HepG2 (cell line): ENCODE results near the gene PRKG1. TPM values are rescaled to one million over a fixed set of nuclear protein-coding genes. Genes with fewer than 3 reads are reported as not detected.

ENCODE experiments used
- ATAC-seq: fragments of 200-7000 bp; cut with Tn5 transposase; 3 replicates; pipeline ENCODE4 v1.9.1; 2020; ENCODE audit warnings: mild to moderate bottlenecking, moderate library complexity
- BruUV-seq: library from RNA; stranded (reverse); fragments of 400-500 nt; replicated peaks from 2 replicates; lab custom pipeline; 2021; lab: Mats Ljungman, UMichigan
- CTCF ChIA-PET: fragments of 300-600 bp; formaldehyde crosslinking; extraction: SDS; loops from one replicate; lab custom pipeline; 2021; ENCODE audit warnings: low total read pairs, inconsistent platforms, low intra/inter-chr PET ratio; lab: Yijun Ruan, JAX
- POLR2A ChIA-PET: fragments of 350-600 bp; sonication (Branson Sonifier 250); formaldehyde crosslinking; loops from one replicate; lab custom pipeline; 2020; ENCODE audit warnings: antibody characterized with exemption, inconsistent platforms; lab: Yijun Ruan, JAX
- DNase-seq: peaks from one replicate; pipeline ENCODE4 v3.0.0-alpha.2; 2015; ENCODE audit warnings: low spot score
- FAIRE-seq: peaks from 3 replicates; lab custom pipeline; 2011; peaks lifted over from hg19 to GRCh38; lab: Jason Lieb, UNC
- H2AFZ ChIP-seq: one replicate; pipeline ENCODE4 v1.6.1; 2011; ENCODE audit warnings: low read length, inconsistent platforms
- H3K27ac ChIP-seq: fragments of 300-600 bp; 3 replicates; pipeline ENCODE4 v1.8.0; 2011; ENCODE audit warnings: mixed run types, mild to moderate bottlenecking, mixed read lengths, low read length, inconsistent platforms; ENCODE audit not compliant: insufficient read depth; ENCODE audit errors: extremely low read length
- H3K27me3 ChIP-seq, 2 experiments: fragments of 200-600 bp in 1 of 2; 2 replicates in 1 of 2; 3 replicates in 1 of 2; pipeline versions ENCODE4 v1.6.0 to v1.8.0; 2011; ENCODE audit warnings: low read length in 2 of 2, mild to moderate bottlenecking in 2 of 2, moderate library complexity in 2 of 2, inconsistent platforms in 1 of 2; ENCODE audit not compliant: insufficient read depth in 2 of 2, control insufficient read depth in 1 of 2
- H3K36me3 ChIP-seq, 2 experiments: fragments of 200-600 bp in 1 of 2; replicated peaks in 1 of 2; 2 replicates in 1 of 2; 3 replicates in 1 of 2; pipeline versions ENCODE4 v1.5.1 to v1.8.0; 2011; ENCODE audit warnings: low read length in 2 of 2, inconsistent platforms in 1 of 2; ENCODE audit not compliant: insufficient read depth in 2 of 2, control insufficient read depth in 1 of 2
- H3K4me1 ChIP-seq: 2 replicates; pipeline ENCODE4 v1.5.1; 2012; ENCODE audit warnings: low read length, inconsistent platforms; ENCODE audit not compliant: insufficient read depth
- H3K4me2 ChIP-seq: 2 replicates; pipeline ENCODE4 v1.6.0; 2011; ENCODE audit warnings: low read depth, low read length, inconsistent platforms
- H3K4me3 ChIP-seq, 3 experiments: fragments of 200-600 bp in 1 of 3; sonication (generic), shearing (Covaris generic) in 1 of 3; replicated peaks in 1 of 3; 2 replicates each; pipeline ENCODE4 v1.5.1; 2011 to 2016; ENCODE audit warnings: low read length in 3 of 3, inconsistent platforms in 2 of 3, low read depth in 2 of 3, mild to moderate bottlenecking in 2 of 3, control low read depth in 1 of 3, mixed read lengths in 1 of 3; ENCODE audit not compliant: insufficient read depth in 1 of 3
- H3K79me2 ChIP-seq: one replicate; pipeline ENCODE4 v1.6.1; 2011; ENCODE audit warnings: low read length, inconsistent platforms; ENCODE audit not compliant: insufficient read depth
- H3K9ac ChIP-seq: 2 replicates; pipeline ENCODE4 v1.6.0; 2011; ENCODE audit warnings: mild to moderate bottlenecking, low read depth, low read length, inconsistent platforms; ENCODE audit not compliant: insufficient read depth
- H3K9me3 ChIP-seq: 2 replicates; pipeline ENCODE4 v1.5.1; 2012; ENCODE audit warnings: mild to moderate bottlenecking, low read length
- H4K20me1 ChIP-seq: 2 replicates; pipeline ENCODE4 v1.6.0; 2011; ENCODE audit warnings: inconsistent platforms, mild to moderate bottlenecking, low read length, moderate library complexity; ENCODE audit not compliant: insufficient read depth
- CCAR2 ChIP-seq: fragments of 200-400 bp; formaldehyde crosslinking; optimal IDR thresholded peaks from 2 replicates; pipeline ENCODE3; 2018; ENCODE audit warnings: low read depth, mild to moderate bottlenecking, low read length, moderate library complexity
- CHD2 ChIP-seq: IDR thresholded peaks from 2 replicates; pipeline ENCODE4 v1.6.1; 2011; ENCODE audit warnings: low read depth, low read length, improper control_type of control experiment
- FLYWCH1 ChIP-seq: sonication (generic); formaldehyde crosslinking; IDR thresholded peaks from 2 replicates; pipeline ENCODE4 v1.8.1; 2023; ENCODE audit warnings: mild to moderate bottlenecking, missing genetic modification reagents
- MAFF ChIP-seq: IDR thresholded peaks from 2 replicates; pipeline ENCODE4 v1.6.1; 2011; ENCODE audit warnings: low read depth, low read length, improper control_type of control experiment
- MAFK ChIP-seq, 2 experiments: IDR thresholded peaks in 1 of 2; conservative IDR thresholded peaks in 1 of 2; 2 replicates each; pipeline ENCODE4 v1.6.1; 2011; ENCODE audit warnings: improper control_type of control experiment in 2 of 2, low read length in 2 of 2
- NCOR1 ChIP-seq: fragments of 200-600 bp; sonication (generic); IDR thresholded peaks from 2 replicates; pipeline ENCODE4 v1.7.0; 2017; ENCODE audit warnings: antibody characterized with exemption, low read length, borderline replicate concordance
- NFE2L2 ChIP-seq: fragments of 150-350 bp; IDR thresholded peaks from 2 replicates; pipeline ENCODE4 v1.6.1; 2014; ENCODE audit warnings: low read length
- PCBP1 ChIP-seq: fragments of 200-400 bp; formaldehyde crosslinking; IDR thresholded peaks from 2 replicates; pipeline ENCODE4 v1.6.1; 2017; ENCODE audit warnings: mild to moderate bottlenecking, low read depth, low read length, borderline replicate concordance
- RBM39 ChIP-seq: fragments of 200-400 bp; formaldehyde crosslinking; IDR thresholded peaks from one replicate; pipeline ENCODE4 v1.6.1; 2018; ENCODE audit warnings: antibody characterized with exemption, mild to moderate bottlenecking, low read depth, low read length; ENCODE audit not compliant: poor library complexity, severe bottlenecking
- SMAD9 ChIP-seq: sonication (generic); formaldehyde crosslinking; IDR thresholded peaks from 2 replicates; pipeline ENCODE4 v1.5.1; 2020; ENCODE audit warnings: mild to moderate bottlenecking, missing genetic modification reagents
- TFDP1 ChIP-seq: IDR thresholded peaks from 2 replicates; pipeline ENCODE4 v1.6.1; 2016; ENCODE audit warnings: missing compliant biosample characterization, missing genetic modification reagents, borderline replicate concordance
- ZNF709 ChIP-seq: sonication (generic); formaldehyde crosslinking; IDR thresholded peaks from 2 replicates; pipeline ENCODE4 v1.5.0; 2020; ENCODE audit warnings: mild to moderate bottlenecking, missing genetic modification reagents
- WGBS: methylation state at CpG from one replicate; pipeline ENCODE4 v1.1.6; 2017; ENCODE audit warnings: low lambda C conversion rate; 5-methylcytosine and 5-hydroxymethylcytosine counted together
- in situ Hi-C: cut with HindIII; loops from 2 replicates; pipeline ENCODE4 v1.10.0; 2017; ENCODE audit warnings: low pct_unique_long_range_greater_than_20kb; ENCODE audit not compliant: extremely low pct_ligation_motif_present
- intact Hi-C: fragments of 100-400 bp; cut with micrococcal nuclease; formaldehyde crosslinking; loops from one replicate; pipeline ENCODE4 v1.10.0; 2022; ENCODE audit not compliant: unreplicated experiment
- polyA plus RNA-seq, 8 experiments: library from polyadenylated mRNA; depleted of rRNA in 3 of 8; stranded (reverse) in 7 of 8; unstranded in 1 of 8; fragments of >200 nt; fragmentation: Illumina TruSeq in 4 of 8; extraction: Trizol in 4 of 8; gene quantifications; 2 replicates each; pipeline versions ENCODE4 v1.2.1 to v1.2.3, GENCODE V29; 2011 to 2016; ENCODE audit warnings: low read depth in 4 of 8, missing spikeins in 1 of 8, mixed read lengths in 1 of 8; ENCODE audit not compliant: insufficient read depth in 1 of 8
- total RNA-seq, 5 experiments: library from RNA; depleted of rRNA; stranded (reverse); fragments of >200 nt; fragmentation: Illumina TruSeq; extraction: Trizol; gene quantifications; 2 replicates each; pipeline ENCODE4 v1.2.3, GENCODE V29; 2016; ENCODE audit warnings: low read depth in 1 of 5
- TF ChIP-seq, protein P1 (sequence below): sonication (generic); formaldehyde crosslinking; IDR thresholded peaks from 2 replicates; pipeline ENCODE4 v1.4.0; 2020; ENCODE audit warnings: missing genetic modification reagents, borderline replicate concordance

Gene PRKG1
- total and polyA plus RNA-seq, 2 of the 13 experiments (the other 11 are each of a cell fraction or from before 2014, with no cell fraction given), result 0.01 TPM; not detected in 1

- TF ChIP-seq TFDP1 (CRISPR knock-in tag) (no peak), FLYWCH1 (no peak)
Observed at GRCh38 chr10:52335665-52336064, 1261.4 kb downstream of the PRKG1 start (continued).

- no peak for ATAC-seq
- TF ChIP-seq RBM39 (no peak), MAFK (conservative IDR thresholded peaks at IDR 0.05 in 1 of 2, IDR thresholded peaks at IDR 0.05 in 1 of 2; ENCODE audit: low read length in 2 of 2) (peak; percentile 98 to 99), MAFF (peak; percentile 99)
- no TSS peak for BruUV-seq
- DNase-seq, result no peak
- 50% methylated on average over 1 of the region's 1 CpG for WGBS
- H4K20me1 ChIP-seq, result no peaks in the 10 kb centered on the region
- no peak for FAIRE-seq
- CTCF ChIA-PET, result no interaction called here
- in situ Hi-C loops, result no loop called here
- POLR2A ChIA-PET, result no interaction called here
- H3K9ac ChIP-seq, result no peak overlapping the region
- H3K4me3 ChIP-seq, result no peak overlapping the region
- no peaks in the 10 kb centered on the region for H3K27me3 ChIP-seq
- H3K4me2 ChIP-seq, result no peak overlapping the region
- no peaks in the 10 kb centered on the region for H3K36me3 ChIP-seq
- H3K4me1 ChIP-seq, result peaks cover 32% of the 10 kb centered on the region
- H3K27ac ChIP-seq, result no peak overlapping the region
- intact Hi-C loops, result no loop called here
- H2AFZ ChIP-seq, result no peak overlapping the region
- no peaks in the 10 kb centered on the region for H3K79me2 ChIP-seq
- no peaks in the 10 kb centered on the region for H3K9me3 ChIP-seq
Observed at GRCh38 chr10:52337225-52337624, 1262.9 kb downstream of the PRKG1 start.

DNA sequence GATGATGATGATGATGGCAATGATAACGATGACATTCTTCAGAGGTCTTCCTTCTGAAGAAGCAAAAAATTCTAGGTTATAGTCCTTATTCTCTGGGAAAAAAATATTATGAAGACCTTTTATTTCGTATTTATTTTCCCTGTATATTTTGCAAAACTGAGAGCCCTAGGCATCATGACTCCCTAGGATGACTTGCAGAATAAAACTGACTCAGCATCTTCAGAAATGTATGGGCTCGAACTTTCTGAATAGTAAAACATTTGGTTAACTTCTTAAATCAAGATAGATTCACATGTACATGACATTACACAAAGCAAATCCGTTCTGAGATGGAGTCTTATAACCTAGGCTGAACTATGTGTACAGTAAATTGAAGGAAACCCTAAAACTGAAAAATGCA is 1269.2 kb downstream of the PRKG1 start:
- no peaks in the 10 kb centered on the region for H3K36me3 ChIP-seq
- H4K20me1 ChIP-seq, result no peaks in the 10 kb centered on the region
- no peak overlapping the region for H3K4me2 ChIP-seq
- DNase-seq (no peak), ATAC-seq (no peak), FAIRE-seq (peak; percentile 30)
- H3K79me2 ChIP-seq, result no peaks in the 10 kb centered on the region
- no TSS peak for BruUV-seq
- no peak overlapping the region for H3K9ac ChIP-seq
- in situ Hi-C loops, result no loop called here
- no peaks in the 10 kb centered on the region for H3K27me3 ChIP-seq
- POLR2A ChIA-PET, result no interaction called here
- CTCF ChIA-PET, result no interaction called here
- H3K4me1 ChIP-seq, result no peaks in the 10 kb centered on the region
- 37% methylated on average over 4 of the region's 4 CpGs for WGBS
- H3K9me3 ChIP-seq, result no peaks in the 10 kb centered on the region
- no peak overlapping the region for H3K4me3 ChIP-seq
- intact Hi-C loops, result no loop called here
- no peak overlapping the region for H3K27ac ChIP-seq
- H2AFZ ChIP-seq, result no peak overlapping the region
- TF ChIP-seq MAFK (conservative IDR thresholded peaks at IDR 0.05 in 1 of 2, IDR thresholded peaks at IDR 0.05 in 1 of 2; ENCODE audit: low read length in 2 of 2) (peak; percentile 79 to 91), CHD2 (no peak), ZNF709 (no peak), RBM39 (no peak), MAFF (peak; percentile 84), CCAR2 (no peak), NCOR1 (no peak), SMAD9 (CRISPR knock-in tag) (no peak), NFE2L2 (peak; percentile 58), PCBP1 (no peak)
- TF ChIP-seq, protein P1, sequence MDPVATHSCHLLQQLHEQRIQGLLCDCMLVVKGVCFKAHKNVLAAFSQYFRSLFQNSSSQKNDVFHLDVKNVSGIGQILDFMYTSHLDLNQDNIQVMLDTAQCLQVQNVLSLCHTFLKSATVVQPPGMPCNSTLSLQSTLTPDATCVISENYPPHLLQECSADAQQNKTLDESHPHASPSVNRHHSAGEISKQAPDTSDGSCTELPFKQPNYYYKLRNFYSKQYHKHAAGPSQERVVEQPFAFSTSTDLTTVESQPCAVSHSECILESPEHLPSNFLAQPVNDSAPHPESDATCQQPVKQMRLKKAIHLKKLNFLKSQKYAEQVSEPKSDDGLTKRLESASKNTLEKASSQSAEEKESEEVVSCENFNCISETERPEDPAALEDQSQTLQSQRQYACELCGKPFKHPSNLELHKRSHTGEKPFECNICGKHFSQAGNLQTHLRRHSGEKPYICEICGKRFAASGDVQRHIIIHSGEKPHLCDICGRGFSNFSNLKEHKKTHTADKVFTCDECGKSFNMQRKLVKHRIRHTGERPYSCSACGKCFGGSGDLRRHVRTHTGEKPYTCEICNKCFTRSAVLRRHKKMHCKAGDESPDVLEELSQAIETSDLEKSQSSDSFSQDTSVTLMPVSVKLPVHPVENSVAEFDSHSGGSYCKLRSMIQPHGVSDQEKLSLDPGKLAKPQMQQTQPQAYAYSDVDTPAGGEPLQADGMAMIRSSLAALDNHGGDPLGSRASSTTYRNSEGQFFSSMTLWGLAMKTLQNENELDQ (CRISPR knock-in tag), result no peak
